ENCODE data around the gene LUC7L2. TPM values are rescaled to one million over a fixed set of nuclear protein-coding genes. Genes with fewer than 3 reads are reported as not detected.
A peak's percentile ranks its signal among the peaks of the same experiment; 100 is the strongest.

LUC7L2 gene
- total RNA-seq, 1 experiment from 2014 or later = 81.2 TPM

- Histone ChIP-seq H3K18ac (ENCODE audit: insufficient read length, low read depth, low read length) (peak overlapping the region; percentile 85), H3K4me2 (ENCODE audit: insufficient read depth, insufficient read length, low read length) (peak overlapping the region; percentile 56), H4K8ac (replicated peaks; ENCODE audit: insufficient read length, low read depth, low read length) (no peak overlapping the region), H3K23me2 (ENCODE audit: insufficient read length, low read depth, low read length, poor library complexity, severe bottlenecking) (peaks cover 6% of the 10 kb centered on the region), H2BK120ac (ENCODE audit: low read depth, low read length, poor library complexity, severe bottlenecking) (peak overlapping the region; percentile 15), H2BK15ac (ENCODE audit: low read depth, low read length) (no peak overlapping the region), H3K56ac (ENCODE audit: insufficient read length, low read depth, low read length) (no peak overlapping the region), H3K27ac (ENCODE audit: insufficient read length, low read depth, low read length) (peak overlapping the region; percentile 76), H4K20me1 (ENCODE audit: control insufficient read depth, insufficient read depth, insufficient read length) (no peaks in the 10 kb centered on the region), H3K9me3 (ENCODE audit: control insufficient read depth, low read depth, low read length) (no peaks in the 10 kb centered on the region), H2AFZ (ENCODE audit: low read length) (no peak overlapping the region), H3K9ac (ENCODE audit: extremely low read depth, insufficient read length, low read length) (peak overlapping the region; percentile 94), H2BK12ac (ENCODE audit: insufficient read length, low read depth, low read length) (no peak overlapping the region), H3K4ac (ENCODE audit: low read depth, low read length) (peak overlapping the region; percentile 74), H3K4me1 (ENCODE audit: insufficient read depth, low read length) (no peaks in the 10 kb centered on the region; the same call in 1 of the 2 replicates), H3K27me3 (ENCODE audit: insufficient read depth, low read length) (no peaks in the 10 kb centered on the region), H4K91ac (ENCODE audit: insufficient read length, low read depth, low read length) (no peak overlapping the region), H3K23ac (ENCODE audit: insufficient read length, low read depth, low read length) (no peak overlapping the region), H3K14ac (ENCODE audit: insufficient read depth, low read length) (peak overlapping the region; percentile 81), H2BK5ac (ENCODE audit: insufficient read length, low read length) (no peak overlapping the region), H3K79me2 (ENCODE audit: insufficient read depth, low read length) (peaks cover 20% of the 10 kb centered on the region; the same call in 1 of the 2 replicates), H3K79me1 (ENCODE audit: insufficient read depth, low read depth, low read length, poor library complexity, severe bottlenecking) (no peaks in the 10 kb centered on the region), H4K5ac (ENCODE audit: insufficient read length, low read depth, low read length) (no peak overlapping the region), H3T11ph (ENCODE audit: low read length) (no peak overlapping the region), H2AK5ac (ENCODE audit: insufficient read length, low read length) (no peak overlapping the region), H2BK20ac (ENCODE audit: low read depth, low read length, poor library complexity, severe bottlenecking) (no peak overlapping the region)
- peak overlapping the region; percentile 97 to 99 (median 98) for H3K27ac Mint-ChIP-seq
- H3K9me3 Mint-ChIP-seq = no peaks in the 10 kb centered on the region; a peak in 1 of 5 replicates
- no peaks in the 10 kb centered on the region for H3K27me3 Mint-ChIP-seq (ENCODE audit: low read depth)
- peaks cover 24 to 36% of the 10 kb centered on the region in 2 experiments for H3K4me1 Mint-ChIP-seq
- peaks cover 3 to 13% (median 8%) of the 10 kb centered on the region in 3 experiments; a peak in 4 of 7 replicates for H3K36me3 Mint-ChIP-seq (ENCODE audit: insufficient read depth in 1 of 3, low read depth in 3 of 3)
- TF ChIP-seq CTCF (conservative IDR thresholded peaks at IDR 0.05) = no peak
- peak overlapping the region; percentile 87 to 96 for H3K4me3 Mint-ChIP-seq
- WGBS (ENCODE audit: extremely low coverage, insufficient read length, low lambda C conversion rate) = no CpG with 5 or more reads among the region's 39 CpGs
- DNase-seq = no peak
Measured at GRCh38 chr7:139358541-139359365, 941 bp upstream of the LUC7L2 start.
